Stimulated activated CD8-positive, alpha-beta memory T cell treated with anti-CD3 and anti-CD28 coated beads, Interleukin-7, amount 100 ng/mL, for 1 hour (primary cell): Measurements from ENCODE around the gene PCDHGA9.
"Not testable (repeated sequence)": the region's sequence is repeated elsewhere in the genome, so short reads cannot be mapped to it uniquely, and the experiment has no call there.

ENCODE experiments used
- DNase-seq, 2 donors: peaks; one replicate each; pipeline ENCODE4 v3.0.0-alpha.2; 2020; ENCODE audit warnings: low read depth in 2 of 2

PCDHGA9 gene

DNA sequence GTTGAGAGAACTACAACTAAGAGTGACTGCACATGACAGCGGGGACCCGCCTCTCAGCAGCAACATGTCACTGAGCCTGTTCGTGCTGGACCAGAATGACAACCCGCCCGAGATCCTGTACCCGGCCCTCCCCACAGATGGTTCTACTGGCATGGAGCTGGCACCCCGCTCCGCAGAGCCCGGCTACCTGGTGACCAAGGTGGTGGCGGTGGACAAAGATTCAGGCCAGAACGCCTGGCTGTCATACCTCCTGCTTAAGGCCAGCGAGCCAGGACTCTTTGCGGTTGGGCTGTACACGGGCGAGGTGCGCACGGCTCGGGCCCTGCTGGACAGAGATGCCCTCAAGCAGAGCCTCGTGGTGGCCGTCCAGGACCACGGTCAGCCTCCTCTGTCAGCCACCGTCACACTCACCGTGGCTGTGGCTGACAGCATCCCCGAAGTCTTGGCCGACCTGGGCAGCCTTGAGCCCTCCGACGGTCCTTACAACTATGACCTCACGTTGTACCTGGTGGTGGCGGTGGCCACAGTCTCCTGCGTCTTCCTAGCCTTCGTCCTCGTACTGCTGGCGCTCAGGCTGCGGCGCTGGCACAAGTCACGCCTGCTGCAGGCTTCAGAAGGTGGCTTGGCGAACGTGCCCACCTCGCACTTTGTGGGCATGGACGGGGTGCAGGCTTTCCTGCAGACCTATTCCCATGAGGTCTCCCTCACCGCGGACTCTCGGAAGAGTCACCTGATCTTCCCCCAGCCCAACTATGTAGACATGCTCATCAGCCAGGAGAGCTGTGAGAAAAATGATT, 17.9 kb upstream of the PCDHGA9 start:
- DNase-seq: no peak

DNA sequence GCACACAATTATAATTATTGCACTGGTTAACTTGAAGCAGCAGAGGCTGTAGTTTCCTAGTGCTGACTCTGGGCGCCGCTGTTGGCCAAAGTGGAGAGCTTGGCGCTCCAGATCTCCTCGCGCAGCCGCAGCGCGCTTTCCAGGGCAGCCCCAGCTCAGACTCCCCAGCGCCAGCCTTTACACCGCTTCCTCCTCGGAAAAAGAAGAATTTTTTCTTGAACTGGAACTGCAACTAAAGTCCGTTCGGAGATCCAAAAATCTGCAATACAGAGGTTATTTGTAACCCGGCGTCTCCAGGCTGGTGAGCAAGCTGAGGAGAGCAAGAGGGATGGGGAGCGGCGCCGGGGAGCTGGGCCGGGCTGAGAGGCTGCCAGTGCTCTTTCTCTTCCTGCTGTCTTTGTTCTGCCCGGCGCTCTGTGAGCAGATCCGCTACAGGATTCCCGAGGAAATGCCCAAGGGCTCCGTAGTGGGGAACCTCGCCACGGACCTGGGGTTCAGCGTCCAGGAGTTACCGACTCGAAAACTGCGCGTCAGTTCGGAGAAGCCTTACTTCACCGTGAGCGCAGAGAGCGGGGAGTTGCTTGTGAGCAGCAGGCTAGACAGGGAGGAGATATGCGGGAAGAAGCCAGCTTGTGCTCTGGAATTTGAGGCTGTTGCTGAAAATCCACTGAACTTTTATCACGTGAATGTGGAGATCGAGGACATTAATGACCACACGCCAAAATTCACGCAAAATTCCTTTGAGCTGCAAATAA, 14.8 kb upstream of the PCDHGA9 start, which contains the start of gene PCDHGB4:
Gene PCDHGB4, plus strand, starts transcription at position 142 of the 755 bp plus-strand sequence. Its CDS starts 187 bp downstream, at position 329.
- not testable (repeated sequence) for DNase-seq

GRCh38 chr5:141388661-141389060, 13.9 kb upstream of the PCDHGA9 start:
- DNase-seq: no peak

- DNase-seq: no peak
Measured at GRCh38 chr5:141389153-141390042, 13.2 kb upstream of the PCDHGA9 start.

DNA sequence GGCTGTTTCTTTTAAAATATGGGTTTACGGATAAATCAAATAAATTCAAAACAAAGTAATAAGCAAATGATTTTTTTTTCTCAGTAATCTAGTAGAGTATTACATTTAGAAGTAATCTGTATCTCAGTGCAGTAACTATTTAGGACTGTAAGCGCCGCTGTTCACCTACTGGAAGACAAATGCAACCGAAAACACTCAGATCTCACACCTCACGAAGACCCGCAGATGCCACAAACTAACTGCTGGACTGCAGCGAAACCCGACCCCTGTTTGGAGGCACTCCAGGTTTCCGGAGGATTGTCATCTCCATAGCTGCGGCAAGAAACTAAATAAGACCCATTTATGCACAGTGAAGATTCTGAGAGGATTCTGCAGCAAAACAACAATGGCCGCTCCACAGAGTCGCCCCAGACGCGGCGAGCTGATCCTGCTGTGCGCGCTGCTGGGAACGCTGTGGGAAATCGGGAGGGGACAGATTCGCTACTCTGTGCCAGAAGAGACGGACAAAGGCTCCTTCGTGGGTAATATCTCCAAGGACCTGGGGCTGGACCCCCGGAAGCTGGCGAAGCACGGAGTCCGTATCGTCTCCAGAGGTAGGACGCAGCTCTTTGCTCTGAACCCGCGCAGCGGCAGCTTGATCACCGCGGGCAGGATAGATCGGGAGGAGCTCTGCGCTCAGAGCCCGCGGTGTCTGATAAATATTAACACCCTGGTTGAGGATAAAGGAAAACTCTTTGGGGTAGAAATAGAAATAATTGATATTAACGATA, 10.0 kb upstream of the PCDHGA9 start, which contains the start of gene PCDHGA8:
Gene PCDHGA8, plus strand, starts transcription at position 205 of the 770 bp plus-strand sequence. Its CDS starts 181 bp downstream, at position 386.
- DNase-seq: no peak

DNA sequence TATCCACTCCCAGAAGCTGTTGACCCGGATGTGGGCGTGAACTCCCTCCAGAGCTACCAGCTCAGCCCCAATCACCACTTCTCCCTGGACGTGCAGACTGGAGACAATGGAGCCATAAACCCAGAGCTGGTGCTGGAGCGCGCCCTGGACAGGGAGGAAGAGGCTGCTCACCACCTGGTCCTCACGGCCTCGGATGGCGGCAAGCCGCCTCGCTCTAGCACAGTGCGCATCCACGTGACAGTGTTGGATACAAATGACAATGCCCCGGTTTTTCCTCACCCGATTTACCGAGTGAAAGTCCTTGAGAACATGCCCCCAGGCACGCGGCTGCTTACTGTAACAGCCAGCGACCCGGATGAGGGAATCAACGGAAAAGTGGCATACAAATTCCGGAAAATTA, 9.3 kb upstream of the PCDHGA9 start:
- DNase-seq: no peak

DNA sequence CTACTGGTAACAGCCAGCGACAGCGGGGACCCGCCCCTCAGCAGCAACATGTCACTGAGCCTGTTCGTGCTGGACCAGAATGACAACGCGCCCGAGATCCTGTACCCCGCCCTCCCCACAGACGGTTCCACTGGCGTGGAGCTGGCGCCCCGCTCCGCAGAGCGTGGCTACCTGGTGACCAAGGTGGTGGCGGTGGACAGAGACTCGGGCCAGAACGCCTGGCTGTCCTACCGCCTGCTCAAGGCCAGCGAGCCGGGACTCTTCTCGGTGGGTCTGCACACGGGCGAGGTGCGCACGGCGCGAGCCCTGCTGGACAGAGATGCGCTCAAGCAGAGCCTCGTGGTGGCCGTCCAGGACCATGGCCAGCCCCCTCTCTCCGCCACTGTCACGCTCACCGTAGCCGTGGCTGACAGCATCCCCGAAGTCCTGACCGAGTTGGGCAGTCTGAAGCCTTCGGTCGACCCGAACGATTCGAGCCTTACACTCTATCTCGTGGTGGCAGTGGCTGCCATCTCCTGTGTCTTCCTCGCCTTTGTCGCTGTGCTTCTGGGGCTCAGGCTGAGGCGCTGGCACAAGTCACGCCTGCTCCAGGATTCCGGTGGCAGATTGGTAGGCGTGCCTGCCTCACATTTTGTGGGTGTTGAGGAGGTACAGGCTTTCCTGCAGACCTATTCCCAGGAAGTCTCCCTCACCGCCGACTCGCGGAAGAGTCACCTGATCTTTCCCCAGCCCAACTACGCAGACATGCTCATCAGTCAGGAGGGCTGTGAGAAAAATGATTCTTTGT, 8.0 kb upstream of the PCDHGA9 start:
- not testable (repeated sequence) for DNase-seq

DNA sequence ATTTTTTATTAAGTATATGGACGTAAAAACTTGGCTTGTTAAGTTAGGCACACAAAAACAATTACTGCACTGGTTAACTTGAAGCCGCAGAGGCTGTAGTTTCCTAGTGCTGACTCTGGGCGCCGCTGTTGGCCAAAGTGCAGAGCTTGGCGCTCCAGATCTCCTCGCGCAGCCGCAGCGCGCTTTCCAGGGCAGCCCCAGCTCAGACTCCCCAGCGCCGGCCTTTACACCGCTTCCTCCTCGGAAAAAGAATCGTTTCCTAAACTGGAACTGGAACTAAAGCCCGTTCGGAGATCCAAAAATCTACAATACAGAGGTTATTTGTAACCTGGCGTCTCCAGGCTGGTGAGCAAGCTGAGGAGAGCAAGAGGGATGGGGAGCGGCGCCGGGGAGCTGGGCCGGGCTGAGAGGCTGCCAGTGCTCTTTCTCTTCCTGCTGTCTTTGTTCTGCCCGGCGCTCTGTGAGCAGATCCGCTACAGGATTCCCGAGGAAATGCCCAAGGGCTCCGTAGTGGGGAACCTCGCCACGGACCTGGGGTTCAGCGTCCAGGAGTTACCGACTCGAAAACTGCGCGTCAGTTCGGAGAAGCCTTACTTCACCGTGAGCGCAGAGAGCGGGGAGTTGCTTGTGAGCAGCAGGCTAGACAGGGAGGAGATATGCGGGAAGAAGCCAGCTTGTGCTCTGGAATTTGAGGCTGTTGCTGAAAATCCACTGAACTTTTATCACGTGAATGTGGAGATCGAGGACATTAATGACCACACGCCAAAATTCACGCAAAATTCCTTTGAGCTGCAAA, 4.6 kb upstream of the PCDHGA9 start, which contains the start of gene PCDHGB5:
Gene PCDHGB5, plus strand, starts transcription at position 192 of the 796 bp plus-strand sequence. Its CDS starts 181 bp downstream, at position 373.
- not testable (repeated sequence) for DNase-seq

- no peak for DNase-seq
Measured at GRCh38 chr5:141398608-141399007, 4.0 kb upstream of the PCDHGA9 start.

DNA sequence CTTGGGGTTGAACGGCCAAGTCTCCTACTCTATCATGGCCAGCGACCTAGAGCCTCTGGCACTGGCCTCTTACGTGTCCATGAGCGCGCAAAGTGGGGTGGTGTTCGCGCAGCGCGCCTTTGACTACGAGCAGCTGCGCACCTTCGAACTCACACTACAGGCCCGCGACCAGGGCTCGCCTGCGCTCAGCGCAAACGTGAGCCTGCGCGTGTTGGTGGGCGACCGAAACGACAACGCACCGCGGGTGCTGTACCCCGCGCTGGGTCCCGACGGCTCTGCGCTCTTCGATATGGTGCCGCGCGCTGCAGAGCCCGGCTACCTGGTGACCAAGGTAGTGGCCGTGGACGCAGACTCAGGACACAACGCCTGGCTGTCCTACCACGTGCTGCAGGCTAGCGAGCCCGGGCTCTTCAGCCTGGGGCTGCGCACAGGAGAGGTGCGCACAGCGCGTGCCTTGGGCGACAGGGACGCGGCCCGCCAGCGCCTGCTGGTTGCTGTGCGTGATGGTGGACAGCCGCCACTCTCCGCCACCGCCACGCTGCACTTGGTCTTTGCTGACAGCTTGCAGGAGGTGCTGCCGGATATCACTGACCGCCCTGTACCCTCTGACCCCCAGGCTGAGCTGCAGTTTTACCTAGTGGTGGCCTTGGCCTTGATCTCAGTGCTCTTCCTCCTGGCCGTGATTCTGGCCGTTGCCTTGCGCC, 2.9 kb upstream of the PCDHGA9 start:
- no peak for DNase-seq

- DNase-seq: no peak
Measured at GRCh38 chr5:141403387-141403786, 809 bp downstream of the PCDHGA9 start.

DNA sequence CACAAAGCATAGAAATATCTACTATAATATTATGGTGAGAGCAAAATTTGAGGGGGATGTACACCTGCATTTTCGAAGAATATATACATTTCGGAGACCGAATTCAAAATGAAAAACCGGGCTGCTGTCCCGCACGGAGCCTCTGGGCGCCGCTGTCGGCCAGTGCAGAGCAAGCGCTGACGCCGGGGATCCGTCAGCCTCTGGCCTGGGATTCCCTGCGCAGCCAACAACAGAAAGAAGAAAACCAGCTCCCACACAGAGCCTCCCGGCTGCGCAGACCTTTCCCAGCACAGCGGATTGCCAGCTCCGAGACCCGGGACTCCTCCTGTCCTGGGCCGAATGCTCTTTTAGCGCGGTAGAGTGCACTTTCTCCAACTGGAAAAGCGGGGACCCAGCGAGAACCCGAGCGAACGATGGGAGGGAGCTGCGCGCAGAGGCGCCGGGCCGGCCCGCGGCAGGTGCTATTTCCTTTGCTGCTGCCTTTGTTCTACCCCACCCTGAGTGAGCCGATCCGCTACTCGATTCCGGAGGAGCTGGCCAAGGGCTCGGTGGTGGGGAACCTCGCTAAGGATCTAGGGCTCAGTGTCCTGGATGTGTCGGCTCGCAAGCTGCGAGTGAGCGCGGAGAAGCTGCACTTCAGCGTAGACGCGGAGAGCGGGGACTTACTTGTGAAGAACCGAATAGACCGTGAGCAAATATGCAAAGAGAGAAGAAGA, 5.4 kb downstream of the PCDHGA9 start, which contains the start of gene PCDHGB6:
Gene PCDHGB6, plus strand, starts transcription at position 232 of the 716 bp plus-strand sequence. Its CDS starts 182 bp downstream, at position 414.
- DNase-seq: not testable (repeated sequence)

- DNase-seq: no peak
Measured at GRCh38 chr5:141409598-141410306, 7.2 kb downstream of the PCDHGA9 start.

DNA sequence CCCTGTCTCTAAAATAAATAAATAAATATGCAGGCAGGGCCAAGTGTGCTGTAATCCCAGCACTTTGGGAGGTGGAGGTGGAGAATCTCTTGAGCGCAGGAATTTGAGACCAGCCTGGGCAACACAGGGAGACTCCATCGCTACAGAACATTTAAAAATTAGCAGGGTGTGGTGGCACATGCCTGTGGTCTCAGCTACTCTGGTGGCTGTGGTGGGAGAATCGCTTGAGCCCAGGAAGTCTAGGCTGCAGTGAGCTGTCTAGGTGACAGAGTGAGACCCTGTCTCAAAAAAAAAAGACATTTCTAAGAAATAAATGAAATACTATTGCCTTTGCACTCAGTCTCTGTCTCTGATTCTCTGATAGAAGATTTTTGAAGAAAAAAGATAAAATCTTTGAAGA, 9.0 kb downstream of the PCDHGA9 start:
- no peak for DNase-seq

- no peak for DNase-seq
Measured at GRCh38 chr5:141412854-141413539, 10.4 kb downstream of the PCDHGA9 start, which contains the start of gene PCDHGA10. PCDHGA10 (plus strand) TSS chr5:141412987; CDS start chr5:141413176, 189 bp downstream.

- DNase-seq: no peak
Measured at GRCh38 chr5:141413540-141414069, 11.0 kb downstream of the PCDHGA9 start.
